K562 (cell line): ENCODE data around the gene TTC21A. TPM values are rescaled to one million over a fixed set of nuclear protein-coding genes. Genes with fewer than 3 reads are reported as not detected.

Experiments
- ATAC-seq: fragments of 200-7000 bp; cut with Tn5 transposase; 3 replicates; pipeline ENCODE4 v1.9.1; 2020; ENCODE audit warnings: moderate library complexity
- BruUV-seq: library from RNA; stranded (reverse); fragments of 400-500 nt; replicated peaks from 2 replicates; lab custom pipeline; 2021; lab: Mats Ljungman, UMichigan
- CTCF ChIA-PET: fragments of 300-600 bp; formaldehyde crosslinking; extraction: SDS; loops from one replicate; lab custom pipeline; 2021; ENCODE audit warnings: low intra/inter-chr PET ratio; lab: Yijun Ruan, JAX
- POLR2A ChIA-PET: fragments of 300-600, 350-650 bp; sonication (Branson Sonifier 250); formaldehyde crosslinking; extraction: SDS; loops from one replicate; lab custom pipeline; 2021; ENCODE audit warnings: antibody characterized with exemption, inconsistent platforms; lab: Yijun Ruan, JAX
- DNase-seq, 4 experiments: peaks; one replicate each; pipeline versions ENCODE4 v3.0.0 to v3.0.0-alpha.2; 2011 to 2018; ENCODE audit warnings: low spot score in 3 of 4, mixed read lengths in 3 of 4; ENCODE audit errors: extremely low read depth in 1 of 4
- FAIRE-seq: peaks from 2 replicates; lab custom pipeline; 2011; peaks lifted over from hg19 to GRCh38; lab: Jason Lieb, UNC
- H2AFZ ChIP-seq: 2 replicates; pipeline ENCODE4 v1.6.0; 2011; ENCODE audit warnings: low read depth, low read length, control low read depth, inconsistent platforms
- H3K27ac ChIP-seq: fragments of 200-600 bp; 3 replicates; pipeline ENCODE4 v1.8.0; 2011; ENCODE audit warnings: low read depth, mild to moderate bottlenecking, control low read depth, inconsistent platforms, low read length, moderate library complexity, mixed read lengths; ENCODE audit errors: extremely low read depth
- H3K27me3 ChIP-seq, 2 experiments: fragments of 300-600 bp in 1 of 2; 2 replicates in 1 of 2; 3 replicates in 1 of 2; pipeline versions ENCODE4 v1.6.0 to v1.8.0; 2011; ENCODE audit warnings: inconsistent platforms in 2 of 2, low read length in 2 of 2, mild to moderate bottlenecking in 1 of 2, mixed read lengths in 1 of 2, moderate library complexity in 1 of 2; ENCODE audit not compliant: control insufficient read depth in 2 of 2, insufficient read depth in 2 of 2
- H3K36me3 ChIP-seq: fragments of 300-600 bp; 3 replicates; pipeline ENCODE4 v1.8.0; 2011; ENCODE audit warnings: mild to moderate bottlenecking, low read length, inconsistent platforms; ENCODE audit not compliant: control insufficient read depth, insufficient read depth
- H3K4me1 ChIP-seq, 2 experiments: fragments of 200-600 bp in 1 of 2; replicated peaks in 1 of 2; 2 replicates in 1 of 2; 3 replicates in 1 of 2; pipeline versions ENCODE4 v1.5.1 to v1.8.0; 2011; ENCODE audit warnings: inconsistent platforms in 2 of 2, low read length in 2 of 2, mild to moderate bottlenecking in 1 of 2, mixed read lengths in 1 of 2, moderate library complexity in 1 of 2; ENCODE audit not compliant: control insufficient read depth in 2 of 2, insufficient read depth in 2 of 2
- H3K4me2 ChIP-seq: 2 replicates; pipeline ENCODE4 v1.6.1; 2011; ENCODE audit warnings: low read length, control low read depth, inconsistent platforms, mixed read lengths; ENCODE audit not compliant: insufficient read depth
- H3K4me3 ChIP-seq: fragments of 200-600 bp; sonication (generic), shearing (Covaris generic); 2 replicates; pipeline ENCODE4 v1.5.1; 2016; ENCODE audit warnings: control low read depth, inconsistent platforms
- H3K79me2 ChIP-seq: fragments of 200-600 bp; 3 replicates; pipeline ENCODE4 v1.8.0; 2011; ENCODE audit warnings: low read length, inconsistent platforms; ENCODE audit not compliant: control insufficient read depth, insufficient read depth
- H3K9ac ChIP-seq, 2 experiments: 2 replicates each; pipeline versions ENCODE4 v1.6.0 to v1.6.1; 2011; ENCODE audit warnings: low read depth in 2 of 2, low read length in 2 of 2, control low read depth in 1 of 2, inconsistent platforms in 1 of 2, mild to moderate bottlenecking in 1 of 2, mixed read lengths in 1 of 2; ENCODE audit not compliant: insufficient read depth in 1 of 2
- H3K9me1 ChIP-seq: one replicate; pipeline ENCODE4 v1.6.0; 2011; ENCODE audit warnings: inconsistent platforms, mild to moderate bottlenecking, low read length, moderate library complexity; ENCODE audit not compliant: control insufficient read depth, insufficient read depth
- H3K9me3 ChIP-seq: replicated peaks from 2 replicates; pipeline ENCODE4 v1.5.1; 2011; ENCODE audit warnings: low read depth, low read length, inconsistent platforms; ENCODE audit not compliant: control insufficient read depth, insufficient read depth
- H4K20me1 ChIP-seq: replicated peaks from 2 replicates; pipeline ENCODE4 v1.6.1; 2011; ENCODE audit warnings: low read length, inconsistent platforms, mixed read lengths; ENCODE audit not compliant: control insufficient read depth, insufficient read depth
- ATF1 ChIP-seq, 2 experiments: fragments of 450-650 bp in 1 of 2; IDR thresholded peaks; 2 replicates each; pipeline ENCODE4 v1.6.1; 2016; ENCODE audit warnings: missing compliant biosample characterization in 1 of 2, missing genetic modification characterization in 1 of 2
- E4F1 ChIP-seq: fragments of 250-450 bp; sonication (Bioruptor Pico); IDR thresholded peaks from 2 replicates; pipeline ENCODE4 v1.5.0; 2021; ENCODE audit warnings: mild to moderate bottlenecking, borderline replicate concordance
- ETS1 ChIP-seq: conservative IDR thresholded peaks from 2 replicates; pipeline ENCODE4 v1.6.1; 2011; ENCODE audit warnings: low read depth, mild to moderate bottlenecking, low read length; ENCODE audit not compliant: control insufficient read depth
- HDAC1 ChIP-seq, 2 experiments: fragments of 450-650 bp; IDR thresholded peaks; 2 replicates each; pipeline ENCODE4 v1.6.1; 2016 to 2017; ENCODE audit warnings: inconsistent platforms in 1 of 2, mild to moderate bottlenecking in 1 of 2, moderate library complexity in 1 of 2
- MBD2 ChIP-seq: sonication (generic); IDR thresholded peaks from 2 replicates; pipeline ENCODE4 v1.6.1; 2016; ENCODE audit warnings: low read depth, borderline replicate concordance
- PHF20 ChIP-seq: fragments of 450-650 bp; IDR thresholded peaks from 2 replicates; pipeline ENCODE4 v1.6.1; 2018; ENCODE audit not compliant: partially characterized antibody
- PTRF ChIP-seq: fragments of 450-650 bp; IDR thresholded peaks from 2 replicates; pipeline ENCODE4 v1.6.1; 2016; ENCODE audit warnings: mild to moderate bottlenecking, missing genetic modification characterization, missing compliant biosample characterization
- TEAD2 ChIP-seq: fragments of 450-650 bp; IDR thresholded peaks from 2 replicates; pipeline ENCODE4 v1.6.1; 2016; ENCODE audit warnings: missing genetic modification characterization, control low read depth, missing compliant biosample characterization
- TGIF2 ChIP-seq: sonication (generic); formaldehyde crosslinking; IDR thresholded peaks from 2 replicates; pipeline ENCODE4 v1.8.1; 2022; ENCODE audit warnings: mild to moderate bottlenecking, missing genetic modification reagents, moderate library complexity
- ZBTB34 ChIP-seq: fragments of 250-450 bp; sonication (Bioruptor Pico); IDR thresholded peaks from 2 replicates; pipeline ENCODE4 v1.8.0; 2021; ENCODE audit warnings: mild to moderate bottlenecking, moderate library complexity
- ZC3H8 ChIP-seq: fragments of 450-650 bp; IDR thresholded peaks from 2 replicates; pipeline ENCODE4 v1.6.1; 2017
- ZNF134 ChIP-seq: fragments of 250-450 bp; sonication (Bioruptor Pico); conservative IDR thresholded peaks from 2 replicates; pipeline ENCODE4 v1.4.0; 2020
- ZNF644 ChIP-seq: fragments of 200-800 bp; sonication (Bioruptor generic); IDR thresholded peaks from 2 replicates; pipeline ENCODE4 v1.6.1; 2016; ENCODE audit warnings: low read depth, missing genetic modification characterization, missing compliant biosample characterization
- ZNF780A ChIP-seq: fragments of 250-450 bp; sonication (Bioruptor Pico); IDR thresholded peaks from 2 replicates; pipeline ENCODE4 v1.5.0; 2021; ENCODE audit warnings: mild to moderate bottlenecking
- WGBS: fragments of 100-300 bp; shearing (Covaris generic); methylation state at CpG from one replicate; pipeline ENCODE4 v1.1.6; 2016; ENCODE audit warnings: low coverage, mixed read lengths; ENCODE audit not compliant: insufficient coverage; ENCODE audit errors: missing lambda C conversion rate; 5-methylcytosine and 5-hydroxymethylcytosine counted together
- in situ Hi-C: fragments of 300-500 bp; cut with MboI; formaldehyde crosslinking; loops from 4 replicates; pipeline ENCODE4 v1.15.0; 2018; ENCODE audit warnings: inconsistent platforms, mixed read lengths
- intact Hi-C: fragments of 100-400 bp; cut with micrococcal nuclease; formaldehyde crosslinking; loops from 2 replicates; pipeline ENCODE4 v1.14.2; 2022
- polyA plus RNA-seq, 8 experiments: library from polyadenylated mRNA; depleted of rRNA in 4 of 8; stranded (reverse) in 5 of 8; unstranded in 3 of 8; fragments of >200 nt; fragmentation: Nextera tagmentation in 2 of 8; fragmentation: Illumina TruSeq in 1 of 8; extraction: Ambion mirVana in 2 of 8; extraction: Trizol in 1 of 8; gene quantifications; 2 replicates each; pipeline versions ENCODE4 v1.2.1 to v1.2.3, GENCODE V29; 2011 to 2014; ENCODE audit warnings: inconsistent platforms in 1 of 8, missing spikeins in 1 of 8
- total RNA-seq, 7 experiments: library from RNA; depleted of rRNA in 6 of 7; stranded (reverse); fragments of >200 nt in 6 of 7; fragmentation: Illumina TruSeq in 2 of 7; extraction: Trizol in 2 of 7; gene quantifications; 2 replicates each; pipeline versions ENCODE4 v1.2.1 to v1.2.3, GENCODE V29; 2011 to 2021; ENCODE audit warnings: low replicate concordance in 1 of 7

TTC21A gene
- total and polyA plus RNA-seq, 9 of the 15 experiments (the other 6 are each of a cell fraction or from before 2014, with no cell fraction given), result 0.22 to 1.4 (median 0.70) TPM

GRCh38 chr3:39168156-39168780 lies 60.8 kb downstream of the TTC21A start:
- no peak overlapping the region for H3K27ac ChIP-seq
- in situ Hi-C loops, result no loop called here
- ATAC-seq, result no peak
- no peaks in the 10 kb centered on the region for H3K36me3 ChIP-seq
- no TSS peak for BruUV-seq
- no peak overlapping the region for H3K4me3 ChIP-seq
- TF ChIP-seq TGIF2 (CRISPR knock-in tag) (no peak), ETS1 (no peak), PHF20 (no peak), ZNF134 (no peak), PTRF (tag) (no peak), ZC3H8 (no peak), HDAC1 (IDR thresholded peaks at IDR 0.05) (no peak), ZNF644 (tag) (no peak), ATF1 (CRISPR knock-in tag; IDR thresholded peaks at IDR 0.05) (no peak), ATF1 (tag; IDR thresholded peaks at IDR 0.05) (no peak), ZNF780A (no peak), E4F1 (CRISPR knock-in tag) (no peak), TEAD2 (no peak), ZBTB34 (CRISPR knock-in tag) (no peak), MBD2 (no peak)
- TF ChIP-seq, all 486 proteins: peak for 0
- H3K9me3 ChIP-seq, result no peaks in the 10 kb centered on the region
- CTCF ChIA-PET, result no interaction called here
- H4K20me1 ChIP-seq, result no peaks in the 10 kb centered on the region
- H3K79me2 ChIP-seq, result no peaks in the 10 kb centered on the region
- 57% methylated on average over 5 of the region's 5 CpGs for WGBS
- FAIRE-seq (no peak), DNase-seq (no peak)
- H3K9ac ChIP-seq, result peak overlapping the region in 1 of 2 experiments; percentile 17; a peak in 1 of 4 replicates
- no peaks in the 10 kb centered on the region for H3K9me1 ChIP-seq
- peak overlapping the region; percentile 29; the same call in 1 of the 2 replicates for H2AFZ ChIP-seq
- no peak overlapping the region for H3K4me2 ChIP-seq
- no peaks in the 10 kb centered on the region for H3K27me3 ChIP-seq
- H3K4me1 ChIP-seq, result peaks cover 0 to 24% of the 10 kb centered on the region in 2 experiments; a peak in 4 of 5 replicates
- intact Hi-C loops, result no loop called here
- POLR2A ChIA-PET, result interaction anchor here (0.5 to 2.8 kb wide), 4 partner anchors 9 to 213 kb away, joined by 3 to 14 read pairs (median 8); no protein-coding TSS in a partner anchor
